K562 (cell line): ENCODE results near the gene FAM193A. TPM values are rescaled to one million over a fixed set of nuclear protein-coding genes. Genes with fewer than 3 reads are reported as not detected.
A peak's percentile ranks its signal among the peaks of the same experiment; 100 is the strongest.

Experiments
- ARID4B ChIP-seq: sonication (generic); formaldehyde crosslinking; IDR thresholded peaks from 2 replicates; pipeline ENCODE4 v1.8.0; 2022; ENCODE audit warnings: mild to moderate bottlenecking, missing genetic modification reagents
- ATF1 ChIP-seq, 2 experiments: fragments of 450-650 bp in 1 of 2; IDR thresholded peaks; 2 replicates each; pipeline ENCODE4 v1.6.1; 2016; ENCODE audit warnings: missing compliant biosample characterization in 1 of 2, missing genetic modification characterization in 1 of 2
- CGGBP1 ChIP-seq: fragments of 250-450 bp; sonication (Bioruptor Pico); IDR thresholded peaks from 2 replicates; pipeline ENCODE4 v1.9.0; 2021; ENCODE audit warnings: mild to moderate bottlenecking
- CSDE1 ChIP-seq, 2 experiments: fragments of 450-650 bp; IDR thresholded peaks; 2 replicates each; pipeline ENCODE4 v1.6.1; 2016; ENCODE audit warnings: mild to moderate bottlenecking in 1 of 2
- FOXJ3 ChIP-seq: sonication (generic); formaldehyde crosslinking; IDR thresholded peaks from 2 replicates; pipeline ENCODE4 v1.4.0; 2020; ENCODE audit warnings: mild to moderate bottlenecking, missing genetic modification reagents
- FOXO4 ChIP-seq: fragments of 450-650 bp; formaldehyde crosslinking; IDR thresholded peaks from 2 replicates; pipeline ENCODE4 v1.4.0; 2020; ENCODE audit warnings: mild to moderate bottlenecking, moderate library complexity
- HMGN3 ChIP-seq: IDR thresholded peaks from 2 replicates; pipeline ENCODE4 v1.6.1; 2011; ENCODE audit warnings: borderline replicate concordance, low read depth, mild to moderate bottlenecking, mixed read lengths, low read length; ENCODE audit not compliant: insufficient read length; ENCODE audit errors: extremely low read depth
- IFI16 ChIP-seq: fragments of 250-450 bp; sonication (Bioruptor Pico); IDR thresholded peaks from 2 replicates; pipeline ENCODE4 v2.1.2; 2022; ENCODE audit warnings: mild to moderate bottlenecking, inconsistent platforms
- JUN ChIP-seq, 2 experiments: sonication (generic) in 1 of 2; formaldehyde crosslinking in 1 of 2; IDR thresholded peaks; 2 replicates each; pipeline versions ENCODE4 v1.6.1 to v1.8.0; 2012 to 2022; ENCODE audit warnings: borderline replicate concordance in 2 of 2, mild to moderate bottlenecking in 2 of 2, improper control_type of control experiment in 1 of 2, low read depth in 1 of 2, low read length in 1 of 2, missing genetic modification reagents in 1 of 2
- KLF13 ChIP-seq: fragments of 450-650 bp; IDR thresholded peaks from 2 replicates; pipeline ENCODE4 v1.6.1; 2016; ENCODE audit warnings: missing genetic modification characterization, low read depth, mild to moderate bottlenecking, missing compliant biosample characterization, moderate library complexity, borderline replicate concordance
- MCM5 ChIP-seq: fragments of 450-650 bp; IDR thresholded peaks from 2 replicates; pipeline ENCODE4 v1.6.1; 2016; ENCODE audit warnings: low read depth
- NFIC ChIP-seq: fragments of 450-650 bp; IDR thresholded peaks from 2 replicates; pipeline ENCODE4 v1.6.1; 2017; ENCODE audit warnings: mild to moderate bottlenecking, inconsistent platforms
- PTRF ChIP-seq: fragments of 450-650 bp; IDR thresholded peaks from 2 replicates; pipeline ENCODE4 v1.6.1; 2016; ENCODE audit warnings: mild to moderate bottlenecking, missing genetic modification characterization, missing compliant biosample characterization
- TAF9B ChIP-seq: fragments of 450-650 bp; IDR thresholded peaks from 2 replicates; pipeline ENCODE4 v1.6.1; 2018; ENCODE audit warnings: mild to moderate bottlenecking; ENCODE audit not compliant: partially characterized antibody
- THRAP3 ChIP-seq: fragments of 450-650 bp; IDR thresholded peaks from 2 replicates; pipeline ENCODE4 v1.6.1; 2016; ENCODE audit warnings: mild to moderate bottlenecking, inconsistent platforms, borderline replicate concordance
- THRB ChIP-seq: fragments of 450-650 bp; formaldehyde crosslinking; conservative IDR thresholded peaks from 2 replicates; pipeline ENCODE4 v1.4.0; 2022; ENCODE audit warnings: mild to moderate bottlenecking, missing genetic modification characterization
- U2AF2 ChIP-seq: fragments of 200-400 bp; formaldehyde crosslinking; optimal IDR thresholded peaks from 2 replicates; pipeline ENCODE3; 2017; ENCODE audit warnings: low read depth, mild to moderate bottlenecking, low read length
- polyA plus RNA-seq, 8 experiments: library from polyadenylated mRNA; depleted of rRNA in 4 of 8; stranded (reverse) in 5 of 8; unstranded in 3 of 8; fragments of >200 nt; fragmentation: Nextera tagmentation in 2 of 8; fragmentation: Illumina TruSeq in 1 of 8; extraction: Ambion mirVana in 2 of 8; extraction: Trizol in 1 of 8; gene quantifications; 2 replicates each; pipeline versions ENCODE4 v1.2.1 to v1.2.3, GENCODE V29; 2011 to 2014; ENCODE audit warnings: inconsistent platforms in 1 of 8, missing spikeins in 1 of 8
- total RNA-seq, 7 experiments: library from RNA; depleted of rRNA in 6 of 7; stranded (reverse); fragments of >200 nt in 6 of 7; fragmentation: Illumina TruSeq in 2 of 7; extraction: Trizol in 2 of 7; gene quantifications; 2 replicates each; pipeline versions ENCODE4 v1.2.1 to v1.2.3, GENCODE V29; 2011 to 2021; ENCODE audit warnings: low replicate concordance in 1 of 7

FAM193A gene
- total and polyA plus RNA-seq, 9 of the 15 experiments (the other 6 are each of a cell fraction or from before 2014, with no cell fraction given) = 0.46 to 24.6 (median 9.6) TPM

GRCh38 chr4:2536193-2537010 is at the start of gene FAM193A (continued):
- TF ChIP-seq ARID4B (CRISPR knock-in tag) = no peak; the same call in 1 of the 2 replicates
- no peak for TF ChIP-seq FOXO4
- no peak for TF ChIP-seq THRAP3
- TF ChIP-seq KLF13 (tag) = 0 out of 2 replicates have a peak, but pooled peaks have one; percentile 43
- TF ChIP-seq JUN (IDR thresholded peaks at IDR 0.05; ENCODE audit: borderline replicate concordance, low read depth, low read length) = peak; percentile 55
- TF ChIP-seq JUN (CRISPR knock-in tag; IDR thresholded peaks at IDR 0.05; ENCODE audit: borderline replicate concordance) = peak; percentile 64; the same call in 1 of the 2 replicates
- no peak for TF ChIP-seq MCM5
- TF ChIP-seq FOXJ3 (CRISPR knock-in tag) = no peak
- TF ChIP-seq CSDE1 (IDR thresholded peaks at IDR 0.05) = no peak
- TF ChIP-seq CGGBP1 = no peak
- TF ChIP-seq PTRF (tag) = no peak
- TF ChIP-seq TAF9B = no peak
- peak; percentile 82 for TF ChIP-seq HMGN3
- TF ChIP-seq IFI16 (CRISPR knock-in tag) = no peak
- TF ChIP-seq ATF1 (CRISPR knock-in tag; IDR thresholded peaks at IDR 0.05) = no peak
- TF ChIP-seq ATF1 (tag; IDR thresholded peaks at IDR 0.05) = peak; percentile 91
- no peak for TF ChIP-seq THRB
- TF ChIP-seq U2AF2 = no peak
- TF ChIP-seq NFIC = no peak
